ENCODE measurements around the gene ASGR1.

ASGR1 gene

GRCh38 chr17:7216242-7217112 is 37.3 kb upstream of the ASGR1 start:
- no peak for DNase-seq

- no peak for DNase-seq
Measured at GRCh38 chr17:7215652-7216180, 36.5 kb upstream of the ASGR1 start.

DNA sequence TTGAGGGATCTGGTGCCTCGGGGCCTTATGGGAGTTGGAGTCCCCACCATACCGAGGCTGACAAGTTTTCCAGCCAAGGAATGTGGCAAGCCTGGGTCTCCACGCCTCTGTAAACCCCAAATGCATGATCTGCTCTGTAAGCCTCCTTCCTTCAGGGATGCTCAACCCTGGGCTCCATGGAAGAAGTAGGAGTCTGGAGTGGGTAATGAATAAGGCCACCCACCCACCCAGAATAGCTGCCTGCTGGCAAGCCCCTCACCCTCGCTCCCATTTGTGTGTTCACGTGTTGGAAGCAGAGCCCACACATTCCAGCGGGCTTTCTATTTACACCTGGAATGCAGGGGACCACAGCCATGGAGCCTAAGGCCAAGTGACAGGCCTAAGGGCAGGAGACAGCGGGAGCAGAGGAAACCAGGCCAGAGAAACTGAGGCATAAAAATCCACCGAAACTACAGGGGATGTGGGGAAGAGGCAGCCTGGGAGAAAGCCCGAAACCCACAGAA is 36.0 kb upstream of the ASGR1 start:
- no peak for DNase-seq

- DNase-seq: peak; percentile 99
Measured at GRCh38 chr17:7214300-7215135, 35.3 kb upstream of the ASGR1 start.

GRCh38 chr17:7213895-7214299 is 34.7 kb upstream of the ASGR1 start:
- peak; percentile 98 to 99 for DNase-seq

- DNase-seq: no peak
Measured at GRCh38 chr17:7211491-7212273, 32.5 kb upstream of the ASGR1 start.

- DNase-seq: no peak
Measured at GRCh38 chr17:7208754-7209460, 29.7 kb upstream of the ASGR1 start.

DNA sequence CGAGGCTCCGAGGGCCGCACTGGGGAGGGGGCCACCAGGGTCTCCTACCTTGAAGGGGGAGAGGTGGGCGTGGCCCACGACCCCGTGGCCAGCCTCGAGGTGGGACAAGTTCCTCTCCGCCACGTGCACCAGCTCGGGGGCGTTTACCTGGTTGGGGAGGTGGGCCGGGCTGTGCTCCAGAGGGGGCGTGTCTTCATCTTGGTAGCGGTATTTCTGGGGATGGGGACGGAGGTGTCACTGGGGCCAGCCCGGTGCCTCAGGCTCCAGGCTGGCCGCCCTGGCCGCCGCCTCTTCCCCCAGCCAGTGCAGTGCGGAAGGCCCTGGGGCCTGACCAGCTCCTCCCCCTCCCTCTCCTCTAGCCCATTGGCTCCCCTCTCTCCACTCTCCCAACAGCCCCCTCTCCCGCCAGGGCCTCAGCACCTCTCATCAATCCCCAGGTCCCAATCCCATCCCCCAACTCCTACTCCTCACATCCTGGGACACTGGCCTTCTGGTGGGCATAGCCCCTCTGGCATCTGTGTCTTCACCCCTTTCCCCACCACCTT is 28.9 kb upstream of the ASGR1 start:
- no peak for DNase-seq

- no peak for DNase-seq
Measured at GRCh38 chr17:7207120-7208001, 28.2 kb upstream of the ASGR1 start.

DNA sequence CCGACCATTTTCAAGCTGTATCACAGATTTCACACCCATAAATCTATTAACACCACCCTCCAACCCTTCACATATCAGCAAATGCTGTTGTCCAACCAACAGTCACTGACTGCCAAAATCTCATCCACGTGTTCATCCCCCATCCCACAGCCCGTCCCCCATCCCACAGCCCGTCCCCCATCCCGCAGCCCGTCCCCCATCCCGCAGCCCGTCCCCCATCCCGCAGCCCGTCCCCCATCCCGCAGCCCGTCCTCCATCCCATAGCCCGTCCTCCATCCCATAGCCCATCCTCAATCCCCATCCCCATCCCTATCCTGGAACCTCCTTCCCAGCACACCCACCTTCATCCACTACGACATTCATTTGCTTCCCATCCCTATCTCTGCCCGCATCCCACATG is 26.4 kb upstream of the ASGR1 start:
- DNase-seq: no peak

GRCh38 chr17:7204828-7205461 is 25.8 kb upstream of the ASGR1 start:
- peak; percentile 90 to 92 for DNase-seq

- no peak for DNase-seq
Measured at GRCh38 chr17:7204336-7204735, 25.2 kb upstream of the ASGR1 start.

DNA sequence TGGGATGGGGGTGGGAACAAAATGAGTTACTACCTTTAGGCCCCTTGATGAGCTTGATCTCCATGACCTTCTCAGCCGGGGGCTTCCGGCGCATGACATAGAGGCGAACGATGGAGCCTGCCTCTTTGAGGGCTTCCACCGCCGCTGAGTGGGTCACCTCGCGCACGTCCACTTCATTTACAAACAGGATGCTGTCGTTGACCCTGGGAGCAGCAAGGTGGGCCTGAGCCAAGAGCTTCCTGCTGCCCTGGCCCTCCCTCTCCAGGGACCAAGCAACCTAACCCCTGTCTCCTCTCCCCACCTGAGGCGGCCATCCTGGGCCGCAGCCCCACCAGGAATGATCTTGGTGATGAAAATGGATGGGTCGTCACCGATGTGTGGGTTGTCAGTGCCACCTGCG is 24.2 kb upstream of the ASGR1 start:
- DNase-seq: no peak

DNA sequence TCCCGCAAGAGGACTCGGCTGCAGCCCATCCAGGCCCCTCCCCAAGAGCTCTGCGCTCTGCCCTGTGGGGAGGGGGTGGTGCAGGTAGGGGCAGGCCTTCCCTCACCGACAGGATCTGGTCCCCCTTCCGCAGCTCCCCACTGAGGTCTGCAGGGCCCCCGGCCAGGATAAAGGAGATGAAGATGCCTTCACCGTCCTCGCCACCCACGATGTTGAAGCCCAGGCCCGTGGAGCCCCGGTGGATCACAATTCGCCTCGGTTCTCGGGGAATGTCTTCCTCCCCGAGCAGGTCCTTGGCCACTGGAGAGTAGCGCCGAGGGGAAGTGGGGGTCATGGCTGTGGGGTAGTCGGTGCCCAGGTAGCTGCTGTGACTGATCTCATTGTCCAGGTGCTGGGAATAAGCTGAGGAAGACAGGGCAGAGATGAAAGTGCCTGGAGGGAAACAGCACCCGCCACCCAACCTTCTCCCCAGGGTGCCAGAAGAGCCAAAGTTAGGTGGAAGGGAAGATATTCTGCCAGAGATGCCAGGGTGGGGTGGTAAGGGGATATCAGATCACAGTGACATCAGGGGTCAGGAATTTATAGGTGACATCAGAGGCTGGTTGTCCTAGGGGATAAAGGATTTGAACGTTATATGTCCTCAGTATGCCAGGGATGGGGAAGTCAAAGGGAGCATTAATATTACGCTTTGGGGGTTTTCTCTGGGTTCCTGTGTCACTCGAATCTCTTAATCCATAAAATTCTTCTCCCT is 17.7 kb upstream of the ASGR1 start:
- DNase-seq: no peak

DNA sequence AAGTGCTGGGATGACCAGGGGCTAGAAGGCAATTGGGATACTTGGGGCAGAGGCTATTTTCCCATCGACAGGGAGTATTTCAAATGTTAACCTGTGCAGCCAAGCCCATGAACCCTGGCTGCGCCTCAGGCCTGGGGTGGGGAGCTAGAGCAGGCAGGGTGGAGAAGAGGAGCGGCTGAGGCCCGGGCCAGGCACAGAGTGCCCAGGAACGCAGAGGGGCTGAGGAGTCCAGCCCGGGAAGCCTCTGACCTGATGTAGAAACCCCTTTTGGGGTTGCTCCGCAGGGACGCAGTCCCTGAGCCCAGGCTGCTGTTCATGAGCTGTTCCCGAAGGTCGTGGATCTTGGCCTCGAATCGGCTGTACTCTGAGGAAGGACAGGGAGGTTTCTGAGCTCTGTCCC is 16.8 kb upstream of the ASGR1 start:
- DNase-seq: no peak

DNA sequence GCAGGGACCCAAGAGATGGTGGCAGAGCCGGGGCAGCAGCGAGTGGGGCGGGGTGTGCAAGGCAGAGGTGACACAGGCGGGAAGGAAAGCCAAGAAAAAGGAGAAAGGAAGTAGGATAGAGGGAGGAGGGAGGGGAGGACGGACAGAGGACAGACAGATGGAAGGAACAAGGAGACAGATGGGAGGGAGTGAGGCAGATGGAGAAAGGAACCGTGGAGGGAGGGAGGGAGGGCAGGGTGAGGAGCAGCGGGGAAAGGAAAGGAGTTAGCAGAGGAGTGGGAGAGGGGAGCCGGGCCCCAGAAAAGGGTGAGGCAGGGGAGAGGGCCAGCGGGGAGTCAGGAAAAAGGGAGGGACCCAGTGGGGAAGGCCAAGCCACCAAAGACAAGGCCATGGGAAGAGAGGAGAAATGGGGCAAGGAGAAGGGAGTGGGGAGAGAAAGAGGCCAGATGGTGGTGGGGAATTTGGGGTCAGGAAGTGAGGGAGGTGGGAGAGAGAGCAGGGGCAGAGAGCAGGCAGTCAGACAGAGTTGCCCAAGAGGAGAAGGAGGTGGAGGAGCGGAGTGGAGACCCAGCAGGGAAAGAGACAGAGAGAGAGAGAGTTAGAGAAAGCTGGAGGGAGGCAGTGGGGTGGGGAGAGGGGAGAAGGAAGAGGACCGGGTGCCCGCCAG is 13.2 kb upstream of the ASGR1 start:
- DNase-seq: no peak

- peak; percentile 22 to 26 for DNase-seq
Measured at GRCh38 chr17:7191571-7192270, 12.6 kb upstream of the ASGR1 start.

- DNase-seq: no peak
Measured at GRCh38 chr17:7191069-7191468, 11.9 kb upstream of the ASGR1 start.

Data from NCI-H1930 (cell line).